Effector memory CD4-positive, alpha-beta T cell (primary cell): Measurements from ENCODE around the gene GMPS.
"Not testable (repeated sequence)": the region's sequence is repeated elsewhere in the genome, so short reads cannot be mapped to it uniquely, and the experiment has no call there.

Experiments
- DNase-seq, 3 donors: peaks; one replicate each; pipeline ENCODE4 v3.0.0-alpha.2; 2020
- H3K27ac ChIP-seq: 2 replicates; pipeline ENCODE4 v1.7.0; 2013; ENCODE audit warnings: mild to moderate bottlenecking, low read length, moderate library complexity; ENCODE audit not compliant: insufficient read depth, poor library complexity, severe bottlenecking
- H3K27me3 ChIP-seq: replicated peaks from 2 replicates; pipeline ENCODE4 v1.7.0; 2013; ENCODE audit warnings: mild to moderate bottlenecking, low read length; ENCODE audit not compliant: insufficient read depth, control insufficient read depth, poor library complexity, severe bottlenecking
- H3K36me3 ChIP-seq: 2 replicates; pipeline ENCODE4 v1.7.0; 2013; ENCODE audit warnings: mild to moderate bottlenecking, low read length, moderate library complexity; ENCODE audit not compliant: control insufficient read depth, insufficient read depth
- H3K4me1 ChIP-seq: 2 replicates; pipeline ENCODE4 v1.7.0; 2013; ENCODE audit warnings: low read length, mild to moderate bottlenecking; ENCODE audit not compliant: control insufficient read depth, insufficient read depth, poor library complexity, severe bottlenecking
- H3K4me3 ChIP-seq: 2 replicates; pipeline ENCODE4 v1.7.0; 2013; ENCODE audit warnings: low read length, low read depth, mild to moderate bottlenecking; ENCODE audit not compliant: insufficient read depth, poor library complexity, severe bottlenecking
- H3K9me3 ChIP-seq: 2 replicates; pipeline ENCODE4 v1.7.0; 2013; ENCODE audit warnings: mild to moderate bottlenecking, low read length, moderate library complexity; ENCODE audit not compliant: control insufficient read depth

GMPS gene

DNA sequence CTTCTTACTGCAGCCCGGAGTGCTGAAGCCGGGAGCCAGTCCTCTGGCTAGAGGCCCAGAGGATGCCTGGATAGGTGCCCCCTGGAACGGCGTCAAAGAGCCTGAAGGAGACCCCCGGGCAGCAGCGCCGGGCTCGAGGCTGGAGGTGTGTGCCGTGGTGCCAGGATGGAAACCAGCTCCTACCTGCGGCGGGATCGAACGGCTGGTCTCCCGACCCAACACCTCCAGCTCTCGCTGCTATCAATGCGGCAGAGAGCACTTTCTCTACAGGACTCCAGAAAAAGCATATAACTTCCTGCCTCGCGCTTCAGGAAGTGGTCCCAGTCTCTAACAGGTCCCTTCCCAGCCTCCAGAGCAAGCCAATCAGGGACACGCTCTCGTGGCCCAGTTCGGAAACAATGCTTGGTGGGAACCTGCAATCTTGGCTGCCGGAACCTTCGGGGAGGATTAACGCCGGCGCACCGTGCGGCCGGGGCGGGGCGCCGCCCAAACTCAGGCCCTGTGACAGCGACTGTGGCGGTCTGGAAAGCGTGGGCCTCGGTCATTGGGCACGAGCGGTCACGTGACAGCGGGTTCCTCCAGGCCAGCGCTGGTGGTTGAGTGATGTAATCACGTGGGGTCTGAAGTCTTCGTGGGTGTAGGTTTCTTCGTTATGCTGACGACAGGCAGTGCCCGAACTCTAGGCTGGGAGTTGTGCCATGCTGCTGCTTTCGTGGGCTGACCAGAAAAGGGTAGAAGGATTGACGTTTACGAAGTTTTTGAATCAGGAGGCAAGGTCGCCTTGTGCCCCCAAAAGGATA is 16.1 kb upstream of the GMPS start, which contains the start of gene SLC33A1:
Gene SLC33A1 (minus strand): TSS at position 287 of the 800 bp plus-strand sequence. CDS start 430 bp downstream, outside the sequence.
- H3K27me3 ChIP-seq: no peaks in the 10 kb centered on the region
- peak within 1 kb of the TSS; percentile 86 for H3K27ac ChIP-seq
- H3K4me3 ChIP-seq: peak within 1 kb of the TSS; percentile 90
- no peaks in the 10 kb centered on the region for H3K9me3 ChIP-seq
- peak; percentile 98 to 99 (median 99) for DNase-seq
- peaks cover 26% of the 10 kb centered on the region for H3K4me1 ChIP-seq
- H3K36me3 ChIP-seq: no peaks in the 10 kb centered on the region

DNA sequence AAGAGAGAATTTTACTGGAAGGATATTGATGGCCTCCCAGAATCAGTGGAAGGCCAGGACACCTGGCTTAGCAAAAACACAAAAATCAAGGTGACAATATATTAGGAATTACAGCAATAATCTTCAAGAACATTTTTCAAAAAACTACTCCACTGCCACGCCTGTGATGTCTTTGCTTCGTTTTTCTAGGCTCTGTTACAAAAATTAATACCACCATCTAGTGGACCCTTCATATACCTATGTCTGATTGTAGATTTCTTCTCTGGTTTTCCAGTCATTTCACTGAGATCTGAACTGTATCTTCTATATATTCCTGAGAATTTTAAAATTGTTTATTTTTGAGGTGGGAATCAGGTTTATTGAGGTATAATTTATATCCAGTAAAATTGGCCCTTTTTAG is 10.6 kb upstream of the GMPS start:
- Histone ChIP-seq H3K36me3 (no peaks in the 10 kb centered on the region), H3K9me3 (no peaks in the 10 kb centered on the region), H3K4me3 (no peak overlapping the region), H3K27me3 (no peaks in the 10 kb centered on the region), H3K27ac (no peak overlapping the region), H3K4me1 (peaks cover 5% of the 10 kb centered on the region)
- no peak for DNase-seq

DNA sequence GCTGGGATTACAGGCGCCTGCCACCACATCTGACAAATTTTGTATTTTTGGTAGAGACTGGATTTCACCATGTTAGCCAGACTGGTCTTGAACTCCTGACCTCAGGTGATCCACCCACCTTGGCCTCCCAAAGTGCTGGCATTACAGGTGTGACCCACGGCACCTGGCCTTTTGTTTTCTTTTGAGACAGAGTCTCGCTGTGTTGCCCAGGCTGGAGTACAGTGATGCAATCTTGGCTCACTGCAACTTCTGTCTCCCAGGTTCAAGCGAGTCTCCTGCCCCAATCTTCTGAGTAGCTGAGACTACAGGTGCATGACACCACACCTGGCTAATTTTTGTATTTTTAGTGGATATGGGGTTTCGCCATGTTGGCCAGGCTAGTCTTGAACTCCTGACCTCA is 10.0 kb upstream of the GMPS start:
- DNase-seq, H3K4me1 ChIP-seq, H3K4me3 ChIP-seq, H3K27me3 ChIP-seq, H3K36me3 ChIP-seq, H3K27ac ChIP-seq, H3K9me3 ChIP-seq: not testable (repeated sequence)

DNA sequence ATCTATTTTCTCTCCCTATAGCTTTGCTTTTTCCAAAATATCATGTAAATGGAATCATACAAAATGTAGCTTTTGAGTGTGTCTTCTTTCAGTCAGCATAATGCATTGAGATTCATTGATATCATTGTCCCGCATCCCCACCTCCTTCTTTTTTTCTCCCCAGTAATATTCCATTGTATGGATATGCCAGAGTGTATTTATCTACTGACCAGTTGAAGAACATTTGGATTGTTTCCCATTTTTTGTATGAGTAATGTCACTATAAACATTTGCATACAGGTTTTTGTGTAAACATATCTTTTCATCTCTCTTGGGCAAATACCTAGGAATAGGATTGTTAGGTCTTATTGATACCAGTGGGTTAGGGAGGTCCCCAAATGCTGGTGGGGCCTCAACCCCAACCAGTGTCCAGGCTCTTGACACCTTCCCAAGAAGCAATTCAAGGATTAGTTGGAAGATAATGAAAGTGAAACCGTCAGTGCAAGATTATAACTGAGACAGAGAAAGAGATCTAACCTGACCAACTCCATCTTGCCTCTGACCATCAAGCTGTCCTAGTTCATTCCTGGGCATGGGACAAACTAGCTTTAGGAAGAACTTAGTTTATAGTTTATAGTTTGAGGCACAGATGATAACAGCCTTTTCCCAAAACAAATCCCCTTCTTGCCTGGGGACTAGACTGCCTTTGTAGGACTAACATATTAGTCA is 8.8 kb upstream of the GMPS start:
- Histone ChIP-seq H3K9me3 (no peaks in the 10 kb centered on the region), H3K27ac (no peak overlapping the region), H3K36me3 (no peaks in the 10 kb centered on the region), H3K4me3 (no peak overlapping the region), H3K4me1 (peaks cover 5% of the 10 kb centered on the region), H3K27me3 (no peaks in the 10 kb centered on the region)
- DNase-seq: no peak

DNA sequence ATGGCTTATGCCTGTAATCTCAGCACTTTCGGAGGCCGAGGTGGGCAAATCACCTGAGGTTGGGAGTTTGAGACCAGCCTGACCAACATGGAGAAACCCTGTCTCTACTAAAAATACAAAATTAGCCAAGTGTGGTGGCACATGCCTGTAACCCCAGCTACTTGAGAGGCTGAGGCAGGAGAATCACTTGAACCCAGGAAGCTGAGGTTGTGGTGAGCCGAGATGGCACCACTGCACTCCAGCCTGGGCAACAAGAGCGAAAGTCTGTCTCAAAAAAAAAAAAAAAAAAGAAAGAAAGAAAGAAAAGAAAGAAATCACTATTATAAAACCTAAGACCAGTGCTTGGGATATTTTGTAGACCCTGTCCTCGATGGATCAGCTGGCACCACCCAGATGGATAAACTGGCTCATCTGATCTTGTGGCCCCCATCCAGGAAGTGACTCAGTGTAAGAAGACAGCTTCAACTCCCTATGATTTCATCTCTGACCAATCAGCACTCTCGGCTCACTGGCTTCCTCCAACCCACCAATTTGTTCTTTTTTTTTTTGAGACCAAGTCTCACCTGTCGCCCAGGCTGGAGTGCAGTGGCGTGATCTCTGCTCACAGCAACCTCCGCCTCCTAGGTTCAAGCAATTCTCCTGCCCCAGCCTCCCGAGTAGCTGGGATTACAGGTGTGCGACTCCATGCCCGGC is 8.0 kb upstream of the GMPS start:
- H3K4me3 ChIP-seq, H3K36me3 ChIP-seq, H3K27me3 ChIP-seq, H3K4me1 ChIP-seq, H3K9me3 ChIP-seq: not testable (repeated sequence)
- H3K27ac ChIP-seq: peak overlapping the region; percentile 15
- peak; percentile 41 to 65 (median 52) for DNase-seq

DNA sequence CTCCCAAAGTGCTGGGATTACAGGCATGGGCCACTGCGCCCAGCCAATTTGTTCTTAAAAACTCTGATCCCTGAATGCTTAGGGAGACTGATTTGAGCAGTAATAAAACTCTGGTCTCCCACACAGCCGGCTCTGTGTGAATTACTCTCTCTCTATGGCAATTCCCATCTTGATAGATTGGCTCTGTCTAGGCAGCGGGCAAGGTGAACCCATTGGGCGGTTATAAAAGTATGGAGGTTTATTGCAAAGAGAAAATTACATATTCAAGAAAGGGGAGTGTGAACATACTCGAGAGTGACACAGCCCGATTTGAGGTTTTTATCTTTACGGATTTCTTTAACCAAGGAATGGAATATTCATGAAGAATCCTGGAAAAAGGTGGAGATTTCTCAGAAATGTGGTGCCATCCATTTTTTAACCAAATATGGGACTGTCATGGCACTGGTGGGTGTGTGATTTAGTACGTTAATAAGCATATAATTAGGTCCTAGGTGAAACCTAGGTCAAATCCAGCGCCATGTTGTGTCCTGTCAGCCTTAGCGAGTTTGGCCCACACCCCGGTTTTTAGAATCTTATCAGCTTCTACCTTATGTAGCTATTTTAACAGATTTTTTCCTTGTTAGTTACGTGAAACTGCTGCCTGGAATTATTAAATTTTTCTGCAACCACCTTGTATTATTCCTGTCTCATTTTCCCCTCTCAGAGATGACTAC is 7.2 kb upstream of the GMPS start:
- no peak overlapping the region for H3K27ac ChIP-seq
- H3K9me3 ChIP-seq: no peaks in the 10 kb centered on the region
- no peak overlapping the region for H3K4me3 ChIP-seq
- H3K27me3 ChIP-seq: no peaks in the 10 kb centered on the region
- no peak for DNase-seq
- no peaks in the 10 kb centered on the region for H3K36me3 ChIP-seq
- peaks cover 5% of the 10 kb centered on the region for H3K4me1 ChIP-seq

DNA sequence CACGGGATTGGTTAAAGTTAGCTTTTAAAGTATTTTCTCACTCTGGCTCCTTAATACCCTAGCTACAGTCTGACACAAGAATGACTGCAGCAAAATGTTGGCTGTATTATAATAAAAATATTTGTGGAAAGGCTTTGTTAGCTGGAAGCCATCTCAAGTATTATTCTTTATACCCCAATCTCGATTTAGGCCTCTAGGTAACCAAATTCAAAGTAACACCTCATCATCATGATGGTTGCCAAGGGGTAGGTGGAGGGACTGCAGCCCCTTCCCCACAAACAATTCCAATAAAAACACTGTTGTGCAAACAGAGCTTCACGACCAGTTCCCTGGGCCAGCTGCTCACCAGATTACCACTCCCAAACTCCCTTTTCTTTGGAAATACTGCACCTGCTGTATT is 759 bp upstream of the GMPS start:
- H3K9me3 ChIP-seq: no peaks in the 10 kb centered on the region

DNA sequence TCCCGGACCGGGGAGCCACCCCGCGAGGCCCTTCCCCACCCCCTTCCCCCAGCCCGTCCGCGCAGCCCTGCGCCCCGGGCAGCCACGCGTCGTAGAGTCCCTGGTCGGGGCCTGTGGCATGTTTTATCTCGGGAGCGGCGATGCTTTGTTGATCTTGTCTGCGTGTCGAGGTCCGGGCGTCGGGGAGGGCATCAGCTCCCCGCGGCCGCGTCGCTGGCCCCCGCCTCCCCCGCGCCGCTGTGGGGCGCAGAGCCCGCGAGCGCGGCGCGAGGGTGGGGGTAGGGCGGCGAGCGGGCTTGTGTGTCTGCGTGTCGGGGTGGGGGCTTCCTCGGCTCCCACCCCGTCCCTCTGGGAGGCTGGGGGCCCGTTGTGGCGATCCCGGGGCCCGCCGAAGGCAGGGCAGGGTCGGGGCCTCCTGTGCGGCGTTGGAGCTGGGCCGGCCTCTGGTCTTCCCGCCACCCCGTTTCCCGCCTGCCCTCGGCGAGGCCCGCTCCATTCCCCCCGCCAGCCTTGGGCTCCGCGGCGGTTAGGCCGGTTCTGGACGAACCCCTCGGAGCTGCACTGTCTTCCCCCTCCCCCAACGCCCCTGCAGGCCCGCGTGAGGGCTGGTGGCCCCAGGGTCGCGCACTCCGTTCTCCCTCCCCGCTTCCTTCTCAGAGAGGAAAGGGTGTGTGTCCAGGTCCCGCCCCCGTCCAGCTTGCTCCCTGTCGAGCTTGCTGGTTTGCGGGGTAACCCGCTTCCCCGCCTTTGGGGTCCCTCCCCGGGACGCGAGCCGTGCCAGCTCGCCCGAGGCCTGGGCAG is 695 bp downstream of the GMPS start:
- Histone ChIP-seq H3K4me1 (peaks cover 11% of the 10 kb centered on the region), H3K36me3 (no peaks in the 10 kb centered on the region), H3K9me3 (no peaks in the 10 kb centered on the region), H3K27me3 (no peaks in the 10 kb centered on the region), H3K4me3 (peak overlapping the region; percentile 99), H3K27ac (peak overlapping the region; percentile 82)
- DNase-seq: peak in 2 of 3 donors; percentile 20 to 44

More for the DNA sequence above, 759 bp upstream of the GMPS start:
- DNase-seq: no peak
- H3K27me3 ChIP-seq: no peaks in the 10 kb centered on the region
- peak overlapping the region; percentile 82 for H3K27ac ChIP-seq
- H3K4me3 ChIP-seq: peak overlapping the region; percentile 48
- H3K36me3 ChIP-seq: no peaks in the 10 kb centered on the region
- peaks cover 11% of the 10 kb centered on the region for H3K4me1 ChIP-seq

DNA sequence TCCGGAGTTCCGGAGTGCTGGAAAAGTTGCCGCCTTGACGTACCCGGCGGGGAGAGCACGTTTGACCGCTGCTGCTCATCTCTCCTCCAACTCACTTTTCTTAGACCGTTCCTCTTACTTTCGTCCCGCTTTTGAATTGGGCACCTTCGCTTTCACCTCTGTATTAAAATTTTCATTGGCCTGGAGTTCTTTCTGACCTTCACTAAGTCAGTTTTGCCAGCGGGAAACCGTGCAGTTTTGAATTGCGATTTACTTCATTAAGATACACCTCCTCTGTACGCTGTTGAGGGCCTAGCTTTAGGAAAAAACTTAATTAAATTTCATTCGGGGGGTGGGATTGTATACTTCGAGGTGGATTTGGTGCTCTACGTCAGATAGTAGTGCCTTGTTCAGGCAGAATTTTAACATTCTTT is 1.3 kb downstream of the GMPS start:
- no peak for DNase-seq
- no peaks in the 10 kb centered on the region for H3K9me3 ChIP-seq
- H3K27me3 ChIP-seq: no peaks in the 10 kb centered on the region
- H3K36me3 ChIP-seq: no peaks in the 10 kb centered on the region
- H3K4me3 ChIP-seq: peak overlapping the region; percentile 99
- H3K4me1 ChIP-seq: peaks cover 11% of the 10 kb centered on the region
- peak overlapping the region; percentile 82 for H3K27ac ChIP-seq
